ENCODE measurements around the gene SH2B3.

Gene SH2B3

DNA sequence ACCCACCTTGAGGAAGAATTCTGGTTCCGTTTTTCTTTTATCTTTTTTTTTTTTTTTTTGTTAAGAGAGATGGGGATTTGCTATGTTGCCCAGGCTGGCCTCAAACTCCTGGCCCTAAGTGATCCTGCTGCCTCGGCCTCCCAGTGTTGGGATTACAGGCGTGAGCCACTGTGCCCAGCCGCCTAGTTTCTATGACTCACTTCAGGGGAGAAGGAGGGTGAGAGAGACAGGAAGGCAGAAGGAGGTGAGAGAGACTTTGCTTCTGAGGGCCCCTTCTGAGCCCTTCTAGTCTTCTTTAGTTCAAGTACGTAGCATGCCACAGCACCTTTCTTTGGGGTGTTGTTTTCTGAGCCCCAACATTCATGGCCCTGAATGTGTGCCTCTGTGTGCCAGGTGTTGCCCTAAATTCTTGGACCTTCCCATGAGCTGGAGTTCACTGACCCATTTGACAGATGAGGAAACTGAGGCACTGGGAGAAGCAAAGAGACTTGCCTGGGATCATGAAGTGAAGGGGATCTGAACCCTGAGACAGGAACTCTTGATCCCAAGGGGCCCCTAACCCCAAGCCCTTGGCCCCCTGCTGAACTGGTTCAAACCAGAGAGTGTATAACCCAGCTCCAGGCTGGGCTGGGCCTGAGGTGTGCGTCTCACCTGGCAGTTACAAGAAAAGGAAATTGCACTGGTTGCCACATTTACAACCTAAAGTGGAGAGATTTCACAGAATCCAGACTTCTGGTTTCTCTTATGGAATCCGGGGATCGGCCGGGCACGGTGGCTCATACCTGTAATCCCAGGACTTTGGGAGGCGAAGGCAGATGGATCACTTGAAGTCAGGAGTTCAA, 20.8 kb downstream of the SH2B3 start:
- Histone ChIP-seq H3K9me3 (ENCODE audit: insufficient read depth, low read depth, low read length) (no peaks in the 10 kb centered on the region), H3K79me2 (ENCODE audit: insufficient read depth, low read length) (peaks cover 92% of the 10 kb centered on the region), H4K20me1 (ENCODE audit: insufficient read depth, low read length, poor library complexity, severe bottlenecking) (peaks cover 56% of the 10 kb centered on the region), H3K9me2 (replicated peaks; ENCODE audit: low read depth, low read length) (no peaks in the 10 kb centered on the region), H3K27me3 (ENCODE audit: insufficient read depth, low read length, poor library complexity, severe bottlenecking) (no peaks in the 10 kb centered on the region), H3F3A (ENCODE audit: low read depth) (no peaks in the 10 kb centered on the region), H3K4me1 (ENCODE audit: insufficient read depth, low read length, poor library complexity, severe bottlenecking) (peaks cover 62% of the 10 kb centered on the region), H3K9ac (ENCODE audit: low read depth, low read length, poor library complexity, severe bottlenecking) (no peak overlapping the region), H2AFZ (ENCODE audit: low read length) (no peak overlapping the region), H3K36me3 (ENCODE audit: insufficient read depth, low read length) (peaks cover 8% of the 10 kb centered on the region; the same call in 1 of the 2 replicates), H3K4me2 (ENCODE audit: low read depth, low read length, poor library complexity, severe bottlenecking) (peak overlapping the region; percentile 42), H3K4me3 (ENCODE audit: low read length, poor library complexity, severe bottlenecking) (no peak overlapping the region)
- TF ChIP-seq EZH2phosphoT487 (IDR thresholded peaks at IDR 0.05; ENCODE audit: borderline replicate concordance): no peak
- no peak for TF ChIP-seq CTCF (conservative IDR thresholded peaks at IDR 0.05; ENCODE audit: low read length)

DNA sequence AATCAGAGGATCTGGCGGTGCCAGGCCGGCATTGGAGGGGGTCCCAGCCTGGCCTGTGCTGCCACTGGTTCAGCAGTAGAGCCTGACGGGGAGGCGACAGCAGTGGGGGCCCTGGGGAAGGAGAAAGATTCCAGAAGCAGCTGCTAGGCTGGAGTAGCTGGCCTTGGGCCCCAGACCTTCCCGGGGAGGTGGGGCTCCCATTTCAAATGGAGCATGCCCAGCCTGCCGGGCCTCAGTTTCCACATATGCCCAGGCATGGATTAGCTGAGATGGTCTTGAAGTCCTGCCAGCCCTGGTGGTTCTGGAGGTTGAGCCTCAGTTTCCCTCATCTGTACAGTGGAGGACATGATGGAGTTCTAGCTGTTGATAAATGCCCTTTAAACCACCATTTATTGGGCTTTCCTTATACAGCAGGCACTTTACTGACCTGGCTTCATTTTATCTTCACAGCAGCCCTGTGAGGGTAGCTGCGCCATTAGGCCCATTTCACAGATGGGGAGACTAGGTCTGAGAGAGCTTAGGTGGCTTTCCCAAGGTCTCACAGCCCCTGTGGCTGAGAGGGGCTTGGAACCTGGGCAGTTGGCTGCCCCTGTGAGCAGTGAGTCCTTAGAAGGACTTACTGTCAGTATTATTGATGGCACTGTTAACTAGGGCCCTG, 21.8 kb downstream of the SH2B3 start:
- H3K36me3 ChIP-seq (ENCODE audit: insufficient read depth, low read length): peaks cover 8% of the 10 kb centered on the region; the same call in 1 of the 2 replicates
- no peaks in the 10 kb centered on the region for H3F3A ChIP-seq (ENCODE audit: low read depth)
- TF ChIP-seq EZH2phosphoT487 (IDR thresholded peaks at IDR 0.05; ENCODE audit: borderline replicate concordance): no peak
- TF ChIP-seq CTCF (conservative IDR thresholded peaks at IDR 0.05; ENCODE audit: low read length): no peak
- H2AFZ ChIP-seq (ENCODE audit: low read length): no peak overlapping the region
- H4K20me1 ChIP-seq (ENCODE audit: insufficient read depth, low read length, poor library complexity, severe bottlenecking): peaks cover 54% of the 10 kb centered on the region
- no peak overlapping the region for H3K9ac ChIP-seq (ENCODE audit: low read depth, low read length, poor library complexity, severe bottlenecking)
- no peaks in the 10 kb centered on the region for H3K27me3 ChIP-seq (ENCODE audit: insufficient read depth, low read length, poor library complexity, severe bottlenecking)
- peaks cover 93% of the 10 kb centered on the region for H3K79me2 ChIP-seq (ENCODE audit: insufficient read depth, low read length)
- H3K9me3 ChIP-seq (ENCODE audit: insufficient read depth, low read depth, low read length): no peaks in the 10 kb centered on the region
- no peaks in the 10 kb centered on the region for H3K9me2 ChIP-seq (replicated peaks; ENCODE audit: low read depth, low read length)
- H3K4me2 ChIP-seq (ENCODE audit: low read depth, low read length, poor library complexity, severe bottlenecking): no peak overlapping the region
- H3K4me1 ChIP-seq (ENCODE audit: insufficient read depth, low read length, poor library complexity, severe bottlenecking): peaks cover 69% of the 10 kb centered on the region
- H3K4me3 ChIP-seq (ENCODE audit: low read length, poor library complexity, severe bottlenecking): no peak overlapping the region

- H3K36me3 ChIP-seq (ENCODE audit: insufficient read depth, low read length): peaks cover 9% of the 10 kb centered on the region; the same call in 1 of the 2 replicates
- peaks cover 95% of the 10 kb centered on the region for H3K79me2 ChIP-seq (ENCODE audit: insufficient read depth, low read length)
- H3K4me3 ChIP-seq (ENCODE audit: low read length, poor library complexity, severe bottlenecking): peak overlapping the region; percentile 65
- H3K27me3 ChIP-seq (ENCODE audit: insufficient read depth, low read length, poor library complexity, severe bottlenecking): no peaks in the 10 kb centered on the region
- no peaks in the 10 kb centered on the region for H3F3A ChIP-seq (ENCODE audit: low read depth)
- TF ChIP-seq EZH2phosphoT487 (IDR thresholded peaks at IDR 0.05; ENCODE audit: borderline replicate concordance) (no peak), CTCF (conservative IDR thresholded peaks at IDR 0.05; ENCODE audit: low read length) (no peak)
- H2AFZ ChIP-seq (ENCODE audit: low read length): no peak overlapping the region
- no peaks in the 10 kb centered on the region for H3K9me3 ChIP-seq (ENCODE audit: insufficient read depth, low read depth, low read length)
- peaks cover 71% of the 10 kb centered on the region for H3K4me1 ChIP-seq (ENCODE audit: insufficient read depth, low read length, poor library complexity, severe bottlenecking)
- peak overlapping the region; percentile 89 for H3K4me2 ChIP-seq (ENCODE audit: low read depth, low read length, poor library complexity, severe bottlenecking)
- peak overlapping the region; percentile 58 for H3K9ac ChIP-seq (ENCODE audit: low read depth, low read length, poor library complexity, severe bottlenecking)
- H4K20me1 ChIP-seq (ENCODE audit: insufficient read depth, low read length, poor library complexity, severe bottlenecking): peaks cover 55% of the 10 kb centered on the region
- H3K9me2 ChIP-seq (replicated peaks; ENCODE audit: low read depth, low read length): no peaks in the 10 kb centered on the region
Measured at GRCh38 chr12:111428081-111428727, 22.5 kb downstream of the SH2B3 start.
